D721Med (cell line): Measurements from ENCODE around the gene SQSTM1.
A peak's percentile ranks its signal among the peaks of the same experiment; 100 is the strongest.

ENCODE experiments used
- DNase-seq: peaks from one replicate; pipeline ENCODE4 v3.0.0; 2011; ENCODE audit warnings: low spot score; ENCODE audit not compliant: insufficient read length
- FAIRE-seq: peaks from 2 replicates; lab custom pipeline; 2011; peaks lifted over from hg19 to GRCh38; lab: Jason Lieb, UNC
- TF ChIP-seq, protein P1 (sequence below): IDR thresholded peaks from 2 replicates; pipeline ENCODE4 v1.5.1; 2012; ENCODE audit warnings: mild to moderate bottlenecking, control low read depth; ENCODE audit not compliant: insufficient read depth; ENCODE audit errors: missing control alignments

The SQSTM1 gene

DNA sequence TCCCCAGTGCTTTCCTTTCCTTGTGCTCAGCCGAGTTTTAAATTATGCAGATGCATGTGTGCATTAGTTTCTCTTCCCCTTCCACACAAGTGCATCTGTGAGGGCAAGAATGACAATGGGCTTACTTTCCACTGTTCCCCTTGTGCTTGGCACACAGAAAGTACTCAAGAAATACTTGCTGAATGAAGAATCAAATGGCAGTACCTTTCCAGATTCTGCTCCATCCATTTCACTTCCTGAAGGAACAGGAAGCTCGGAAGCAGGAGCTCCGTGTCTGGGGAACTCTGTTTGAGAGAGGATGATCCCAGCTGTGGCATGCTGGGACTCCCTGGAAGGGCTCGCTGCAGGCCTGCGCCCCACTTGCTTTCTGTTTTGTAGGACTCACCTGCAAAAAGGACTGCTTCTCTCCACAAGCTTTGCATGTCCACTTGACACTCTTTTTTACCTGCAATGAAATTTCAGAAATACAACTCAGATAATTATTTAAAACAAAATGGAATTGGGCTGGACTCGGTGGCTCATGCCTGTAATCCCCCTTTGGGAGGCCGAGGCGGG is 32.4 kb downstream of the SQSTM1 start:
- no peak for DNase-seq
- FAIRE-seq: no peak
- TF ChIP-seq, protein P1, sequence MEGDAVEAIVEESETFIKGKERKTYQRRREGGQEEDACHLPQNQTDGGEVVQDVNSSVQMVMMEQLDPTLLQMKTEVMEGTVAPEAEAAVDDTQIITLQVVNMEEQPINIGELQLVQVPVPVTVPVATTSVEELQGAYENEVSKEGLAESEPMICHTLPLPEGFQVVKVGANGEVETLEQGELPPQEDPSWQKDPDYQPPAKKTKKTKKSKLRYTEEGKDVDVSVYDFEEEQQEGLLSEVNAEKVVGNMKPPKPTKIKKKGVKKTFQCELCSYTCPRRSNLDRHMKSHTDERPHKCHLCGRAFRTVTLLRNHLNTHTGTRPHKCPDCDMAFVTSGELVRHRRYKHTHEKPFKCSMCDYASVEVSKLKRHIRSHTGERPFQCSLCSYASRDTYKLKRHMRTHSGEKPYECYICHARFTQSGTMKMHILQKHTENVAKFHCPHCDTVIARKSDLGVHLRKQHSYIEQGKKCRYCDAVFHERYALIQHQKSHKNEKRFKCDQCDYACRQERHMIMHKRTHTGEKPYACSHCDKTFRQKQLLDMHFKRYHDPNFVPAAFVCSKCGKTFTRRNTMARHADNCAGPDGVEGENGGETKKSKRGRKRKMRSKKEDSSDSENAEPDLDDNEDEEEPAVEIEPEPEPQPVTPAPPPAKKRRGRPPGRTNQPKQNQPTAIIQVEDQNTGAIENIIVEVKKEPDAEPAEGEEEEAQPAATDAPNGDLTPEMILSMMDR: no peak

DNA sequence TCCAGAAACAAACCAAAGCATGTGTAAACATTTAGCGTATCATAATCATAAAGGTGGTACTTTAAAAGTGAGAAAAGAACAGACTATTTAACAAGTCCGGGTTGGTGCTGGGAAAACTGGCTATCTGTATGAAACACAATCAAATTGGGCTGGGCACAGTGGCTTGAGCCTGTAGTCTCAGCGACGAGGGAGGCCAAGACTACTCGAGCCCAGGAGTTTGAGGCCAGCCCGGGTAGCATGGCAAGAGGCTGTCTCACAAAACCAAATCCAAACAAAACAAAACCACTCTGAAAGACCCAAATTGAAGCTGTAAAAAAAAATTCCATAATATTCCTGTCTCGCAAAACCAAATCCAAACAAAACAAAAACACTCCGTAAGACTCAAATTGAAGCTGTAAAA is 33.7 kb downstream of the SQSTM1 start:
- FAIRE-seq: no peak
- TF ChIP-seq, protein P1: no peak

DNA sequence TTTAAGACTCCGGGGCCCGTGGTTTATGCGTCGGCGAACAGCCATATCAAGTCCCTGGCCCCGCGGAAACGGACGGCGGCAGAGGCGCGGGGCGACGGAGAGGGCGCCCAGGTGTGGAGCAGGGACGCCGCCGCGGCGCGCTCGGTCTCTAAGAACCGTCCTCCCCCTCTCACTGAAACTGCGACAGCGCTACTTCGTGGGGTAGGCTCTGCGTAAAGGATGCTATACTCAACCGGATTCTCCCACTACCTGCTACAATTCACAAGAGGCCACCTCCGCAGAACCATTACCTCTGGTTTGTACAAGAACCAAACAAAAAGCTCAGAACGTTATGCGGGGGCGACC is 37.5 kb downstream of the SQSTM1 start:
- FAIRE-seq (no peak), DNase-seq (no peak)
- TF ChIP-seq, protein P1: no peak

More for the DNA sequence above, 33.7 kb downstream of the SQSTM1 start:
- DNase-seq: no peak

DNA sequence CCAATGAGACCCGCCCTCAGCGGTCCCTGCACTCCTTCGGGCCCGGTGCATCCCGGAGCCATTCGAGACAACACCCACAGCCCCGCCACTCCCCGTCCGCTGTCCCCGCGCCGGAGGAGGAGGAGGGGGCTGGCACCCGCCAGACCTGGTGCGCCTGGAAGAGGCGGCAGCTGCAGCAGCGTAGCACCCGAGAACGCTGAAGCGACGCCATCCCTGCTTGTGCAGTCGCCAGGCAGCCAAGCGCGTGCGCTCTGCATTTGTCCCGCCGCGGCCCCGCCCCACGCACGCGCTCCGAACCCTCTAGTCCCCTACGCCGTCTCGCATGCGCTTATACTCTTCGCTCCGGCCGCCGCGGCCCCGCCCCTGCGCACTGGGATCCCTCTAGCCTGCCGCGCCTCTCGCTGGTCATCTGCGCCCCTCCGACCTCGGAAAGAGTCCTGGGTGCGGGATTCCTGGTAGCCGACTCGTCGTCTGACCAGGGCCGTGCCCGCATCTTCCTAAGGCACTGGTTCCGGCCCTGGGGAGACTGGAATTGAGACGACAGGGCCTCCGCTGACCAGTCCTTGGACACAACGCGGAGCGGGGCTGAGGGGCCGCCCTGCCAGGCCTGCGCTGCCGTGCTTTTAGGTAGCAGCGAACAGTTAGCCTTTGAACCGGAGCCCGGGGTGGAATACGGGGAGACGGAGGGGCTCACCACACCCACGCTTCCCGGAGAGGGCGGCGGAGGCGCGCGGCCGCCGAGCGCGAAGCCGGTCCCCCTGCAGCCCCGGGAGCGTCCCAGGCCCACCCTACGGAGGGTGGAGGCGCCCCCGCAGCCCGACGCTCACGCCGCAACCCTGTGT is 38.1 kb downstream of the SQSTM1 start, which contains the start of gene MRNIP:
MRNIP (minus strand) TSS at position 232 of the 842 bp plus-strand sequence; CDS start at position 211, 21 bp downstream.
- TF ChIP-seq, protein P1: no peak
- no peak for FAIRE-seq

DNA sequence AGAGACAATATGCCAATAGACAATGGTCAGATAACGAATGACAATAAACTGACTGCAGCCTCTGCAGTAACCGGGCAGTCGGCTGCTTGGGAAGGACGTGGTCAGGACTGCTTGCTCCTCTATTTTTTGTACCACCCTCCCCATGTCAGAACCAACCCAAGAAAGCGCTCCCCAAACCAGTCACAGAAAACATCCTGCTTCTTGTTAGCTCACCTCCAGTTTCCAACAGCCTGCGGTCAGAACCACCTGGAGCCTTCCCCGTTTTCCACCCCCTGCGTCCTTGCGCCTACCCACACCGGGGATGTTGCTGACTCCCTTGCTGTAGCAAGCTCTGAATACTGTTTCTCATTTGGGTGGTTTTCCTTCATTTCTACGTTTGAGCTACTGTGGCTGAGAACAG is 39.6 kb downstream of the SQSTM1 start:
- FAIRE-seq (no peak), DNase-seq (no peak)
- TF ChIP-seq, protein P1: no peak

More for the DNA sequence above, 38.1 kb downstream of the SQSTM1 start, which contains the start of gene MRNIP:
- DNase-seq: peak; percentile 87

DNA sequence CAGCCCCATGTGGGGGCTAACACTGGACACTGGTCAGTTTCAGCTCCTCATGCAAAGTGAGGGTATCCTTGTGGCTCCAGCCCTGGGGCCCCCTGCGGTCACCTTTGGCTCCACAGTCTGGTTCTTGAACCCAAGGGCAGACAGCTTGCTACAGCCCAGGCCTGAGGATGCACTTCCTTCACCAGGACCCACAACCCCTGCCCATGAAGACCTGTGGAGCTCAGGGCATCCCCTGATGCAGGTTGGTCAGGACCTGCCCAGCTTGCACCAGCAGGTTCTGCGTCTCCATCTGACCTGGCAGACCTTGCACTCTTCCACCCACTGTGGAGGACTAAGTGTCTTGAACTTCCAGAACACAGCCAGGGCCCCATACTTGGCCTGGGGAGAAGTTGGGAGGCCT is 41.6 kb downstream of the SQSTM1 start:
- FAIRE-seq (no peak), DNase-seq (no peak)
- TF ChIP-seq, protein P1: no peak

DNA sequence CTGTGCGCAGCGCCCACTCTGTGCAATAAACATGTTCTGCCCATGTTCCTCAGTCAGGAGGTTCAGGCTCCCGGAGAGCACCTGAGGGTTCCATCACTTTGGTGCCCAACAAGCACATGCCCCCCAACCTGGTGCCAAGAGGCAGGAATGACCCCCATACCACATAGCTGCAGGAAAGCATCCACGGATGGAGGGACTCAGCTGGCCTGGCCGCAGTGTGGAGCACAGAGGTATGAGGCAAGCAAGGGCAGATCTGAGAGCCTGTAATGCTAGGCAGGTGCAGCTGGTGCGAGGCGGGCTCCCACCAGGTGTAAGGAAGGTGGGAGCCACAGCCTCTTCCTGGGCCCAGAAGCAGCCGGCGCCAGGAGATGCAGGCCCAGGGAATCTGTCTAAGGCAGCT is 42.2 kb downstream of the SQSTM1 start:
- FAIRE-seq (no peak), DNase-seq (no peak)
- TF ChIP-seq, protein P1: no peak
